T-helper 1 cell treated with Interleukin-12 subunit alpha and Interleukin-12 subunit beta and Interleukin-4 antibody, amounts not matched to agents 30 μg/mL and 1 μg/mL, for 36 hours (primary cell): ENCODE measurements around the gene KCNJ3.

Experiments
- H3K27ac Mint-ChIP-seq: one replicate; pipeline ENCODE4 v1.8.0; 2021; ENCODE audit warnings: mild to moderate bottlenecking, mixed read lengths
- H3K27me3 Mint-ChIP-seq: one replicate; pipeline ENCODE4 v1.8.0; 2021; ENCODE audit warnings: low read depth, mixed read lengths
- H3K36me3 Mint-ChIP-seq: one replicate; pipeline ENCODE4 v1.8.0; 2021; ENCODE audit warnings: low read depth, mixed read lengths
- H3K4me1 Mint-ChIP-seq: one replicate; pipeline ENCODE4 v1.8.0; 2021; ENCODE audit warnings: low read depth, mixed read lengths
- H3K4me3 Mint-ChIP-seq: one replicate; pipeline ENCODE4 v1.8.0; 2021; ENCODE audit warnings: mild to moderate bottlenecking, moderate library complexity, mixed read lengths
- H3K9me3 Mint-ChIP-seq: one replicate; pipeline ENCODE4 v1.8.0; 2021; ENCODE audit warnings: mixed read lengths

KCNJ3 gene

GRCh38 chr2:154740361-154740760, 41.9 kb downstream of the KCNJ3 start:
- Mint-ChIP-seq H3K4me3 (no peak overlapping the region), H3K27me3 (no peaks in the 10 kb centered on the region), H3K27ac (no peak overlapping the region), H3K36me3 (no peaks in the 10 kb centered on the region), H3K9me3 (no peaks in the 10 kb centered on the region), H3K4me1 (no peaks in the 10 kb centered on the region)

GRCh38 chr2:154758871-154759270, 60.4 kb downstream of the KCNJ3 start:
- Mint-ChIP-seq H3K36me3 (no peaks in the 10 kb centered on the region), H3K4me3 (no peak overlapping the region), H3K27me3 (no peaks in the 10 kb centered on the region), H3K4me1 (no peaks in the 10 kb centered on the region), H3K9me3 (no peaks in the 10 kb centered on the region), H3K27ac (no peak overlapping the region)

GRCh38 chr2:154762638-154763037, 64.1 kb downstream of the KCNJ3 start:
- H3K36me3 Mint-ChIP-seq, result no peaks in the 10 kb centered on the region

GRCh38 chr2:154771664-154772284, 73.3 kb downstream of the KCNJ3 start:
- Mint-ChIP-seq H3K36me3 (no peaks in the 10 kb centered on the region), H3K27me3 (no peaks in the 10 kb centered on the region), H3K27ac (no peak overlapping the region), H3K9me3 (no peaks in the 10 kb centered on the region), H3K4me3 (no peak overlapping the region), H3K4me1 (no peaks in the 10 kb centered on the region)

More at GRCh38 chr2:154762638-154763037, 64.1 kb downstream of the KCNJ3 start:
- H3K4me1 Mint-ChIP-seq, result no peaks in the 10 kb centered on the region
- no peak overlapping the region for H3K27ac Mint-ChIP-seq
- H3K27me3 Mint-ChIP-seq, result no peaks in the 10 kb centered on the region
- no peak overlapping the region for H3K4me3 Mint-ChIP-seq
- no peaks in the 10 kb centered on the region for H3K9me3 Mint-ChIP-seq

GRCh38 chr2:154776825-154777224, 78.3 kb downstream of the KCNJ3 start:
- H3K9me3 Mint-ChIP-seq, result no peaks in the 10 kb centered on the region
- no peak overlapping the region for H3K27ac Mint-ChIP-seq
- no peaks in the 10 kb centered on the region for H3K4me1 Mint-ChIP-seq
- H3K36me3 Mint-ChIP-seq, result no peaks in the 10 kb centered on the region
- H3K4me3 Mint-ChIP-seq, result no peak overlapping the region
- no peaks in the 10 kb centered on the region for H3K27me3 Mint-ChIP-seq

- Mint-ChIP-seq H3K9me3 (no peaks in the 10 kb centered on the region), H3K27ac (no peak overlapping the region), H3K27me3 (no peaks in the 10 kb centered on the region), H3K36me3 (no peaks in the 10 kb centered on the region), H3K4me3 (no peak overlapping the region), H3K4me1 (no peaks in the 10 kb centered on the region)
Measured at GRCh38 chr2:154794406-154794805, 95.9 kb downstream of the KCNJ3 start.

GRCh38 chr2:154795651-154796050, 97.2 kb downstream of the KCNJ3 start:
- Mint-ChIP-seq H3K4me1 (no peaks in the 10 kb centered on the region), H3K27ac (no peak overlapping the region), H3K36me3 (no peaks in the 10 kb centered on the region), H3K4me3 (no peak overlapping the region), H3K27me3 (no peaks in the 10 kb centered on the region), H3K9me3 (no peaks in the 10 kb centered on the region)

- no peak overlapping the region for H3K4me3 Mint-ChIP-seq
- no peak overlapping the region for H3K27ac Mint-ChIP-seq
- H3K9me3 Mint-ChIP-seq, result no peaks in the 10 kb centered on the region
- H3K36me3 Mint-ChIP-seq, result no peaks in the 10 kb centered on the region
- no peaks in the 10 kb centered on the region for H3K27me3 Mint-ChIP-seq
- no peaks in the 10 kb centered on the region for H3K4me1 Mint-ChIP-seq
Measured at GRCh38 chr2:154804451-154804850, 106.0 kb downstream of the KCNJ3 start.

GRCh38 chr2:154813636-154814035, 115.1 kb downstream of the KCNJ3 start:
- no peaks in the 10 kb centered on the region for H3K9me3 Mint-ChIP-seq
- H3K4me1 Mint-ChIP-seq, result no peaks in the 10 kb centered on the region
- no peaks in the 10 kb centered on the region for H3K27me3 Mint-ChIP-seq
- H3K36me3 Mint-ChIP-seq, result no peaks in the 10 kb centered on the region
- H3K4me3 Mint-ChIP-seq, result no peak overlapping the region
- H3K27ac Mint-ChIP-seq, result no peak overlapping the region

- no peaks in the 10 kb centered on the region for H3K4me1 Mint-ChIP-seq
- no peaks in the 10 kb centered on the region for H3K27me3 Mint-ChIP-seq
- H3K4me3 Mint-ChIP-seq, result no peak overlapping the region
- H3K9me3 Mint-ChIP-seq, result no peaks in the 10 kb centered on the region
- no peak overlapping the region for H3K27ac Mint-ChIP-seq
- no peaks in the 10 kb centered on the region for H3K36me3 Mint-ChIP-seq
Measured at GRCh38 chr2:154814856-154815255, 116.4 kb downstream of the KCNJ3 start.

- no peaks in the 10 kb centered on the region for H3K9me3 Mint-ChIP-seq
- H3K27ac Mint-ChIP-seq, result no peak overlapping the region
- no peak overlapping the region for H3K4me3 Mint-ChIP-seq
- H3K36me3 Mint-ChIP-seq, result no peaks in the 10 kb centered on the region
- H3K27me3 Mint-ChIP-seq, result no peaks in the 10 kb centered on the region
- no peaks in the 10 kb centered on the region for H3K4me1 Mint-ChIP-seq
Measured at GRCh38 chr2:154825358-154825757, 126.9 kb downstream of the KCNJ3 start.

- Mint-ChIP-seq H3K4me1 (no peaks in the 10 kb centered on the region), H3K4me3 (no peak overlapping the region), H3K27me3 (no peaks in the 10 kb centered on the region), H3K36me3 (no peaks in the 10 kb centered on the region), H3K9me3 (no peaks in the 10 kb centered on the region), H3K27ac (no peak overlapping the region)
Measured at GRCh38 chr2:154826827-154827226, 128.3 kb downstream of the KCNJ3 start.

- Mint-ChIP-seq H3K27ac (no peak overlapping the region), H3K4me1 (no peaks in the 10 kb centered on the region), H3K36me3 (no peaks in the 10 kb centered on the region), H3K27me3 (no peaks in the 10 kb centered on the region), H3K9me3 (no peaks in the 10 kb centered on the region), H3K4me3 (no peak overlapping the region)
Measured at GRCh38 chr2:154827286-154827685, 128.8 kb downstream of the KCNJ3 start.

GRCh38 chr2:154832711-154833110, 134.2 kb downstream of the KCNJ3 start:
- Mint-ChIP-seq H3K4me1 (no peaks in the 10 kb centered on the region), H3K36me3 (no peaks in the 10 kb centered on the region), H3K4me3 (no peak overlapping the region), H3K27ac (no peak overlapping the region), H3K27me3 (no peaks in the 10 kb centered on the region), H3K9me3 (no peaks in the 10 kb centered on the region)

- H3K36me3 Mint-ChIP-seq, result no peaks in the 10 kb centered on the region
- no peak overlapping the region for H3K27ac Mint-ChIP-seq
- H3K4me3 Mint-ChIP-seq, result no peak overlapping the region
- H3K9me3 Mint-ChIP-seq, result no peaks in the 10 kb centered on the region
- no peaks in the 10 kb centered on the region for H3K27me3 Mint-ChIP-seq
- no peaks in the 10 kb centered on the region for H3K4me1 Mint-ChIP-seq
Measured at GRCh38 chr2:154836632-154837031, 138.1 kb downstream of the KCNJ3 start.

GRCh38 chr2:154837035-154837434, 138.5 kb downstream of the KCNJ3 start:
- Mint-ChIP-seq H3K27me3 (no peaks in the 10 kb centered on the region), H3K9me3 (no peaks in the 10 kb centered on the region), H3K36me3 (no peaks in the 10 kb centered on the region), H3K4me1 (no peaks in the 10 kb centered on the region), H3K27ac (no peak overlapping the region), H3K4me3 (no peak overlapping the region)
